HuH-7 (cell line): ENCODE measurements around the gene PAPLN.

Experiments
- DNase-seq: peaks from one replicate; pipeline ENCODE4 v3.0.0; 2011; ENCODE audit warnings: low spot score

The PAPLN gene

DNA sequence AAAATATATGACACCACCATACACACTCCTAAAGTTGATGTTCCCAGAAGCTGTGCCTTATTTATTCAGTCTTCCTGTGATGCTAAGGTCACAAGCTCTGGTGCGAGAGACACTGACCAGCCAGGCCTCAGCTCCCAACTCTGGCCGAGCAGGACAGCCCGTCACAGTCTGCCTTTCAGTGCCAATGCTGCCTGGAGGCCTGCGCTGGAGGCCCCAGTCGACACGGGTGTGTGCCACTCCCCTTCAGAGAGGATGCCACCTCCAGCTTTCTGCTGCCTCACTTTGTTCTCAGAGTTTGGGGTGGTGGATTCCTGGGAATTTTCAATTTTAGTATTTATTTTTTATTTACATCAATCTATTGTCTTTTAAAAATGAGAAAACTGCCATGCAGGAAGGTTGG is 7.3 kb upstream of the PAPLN start:
- no peak for DNase-seq

DNA sequence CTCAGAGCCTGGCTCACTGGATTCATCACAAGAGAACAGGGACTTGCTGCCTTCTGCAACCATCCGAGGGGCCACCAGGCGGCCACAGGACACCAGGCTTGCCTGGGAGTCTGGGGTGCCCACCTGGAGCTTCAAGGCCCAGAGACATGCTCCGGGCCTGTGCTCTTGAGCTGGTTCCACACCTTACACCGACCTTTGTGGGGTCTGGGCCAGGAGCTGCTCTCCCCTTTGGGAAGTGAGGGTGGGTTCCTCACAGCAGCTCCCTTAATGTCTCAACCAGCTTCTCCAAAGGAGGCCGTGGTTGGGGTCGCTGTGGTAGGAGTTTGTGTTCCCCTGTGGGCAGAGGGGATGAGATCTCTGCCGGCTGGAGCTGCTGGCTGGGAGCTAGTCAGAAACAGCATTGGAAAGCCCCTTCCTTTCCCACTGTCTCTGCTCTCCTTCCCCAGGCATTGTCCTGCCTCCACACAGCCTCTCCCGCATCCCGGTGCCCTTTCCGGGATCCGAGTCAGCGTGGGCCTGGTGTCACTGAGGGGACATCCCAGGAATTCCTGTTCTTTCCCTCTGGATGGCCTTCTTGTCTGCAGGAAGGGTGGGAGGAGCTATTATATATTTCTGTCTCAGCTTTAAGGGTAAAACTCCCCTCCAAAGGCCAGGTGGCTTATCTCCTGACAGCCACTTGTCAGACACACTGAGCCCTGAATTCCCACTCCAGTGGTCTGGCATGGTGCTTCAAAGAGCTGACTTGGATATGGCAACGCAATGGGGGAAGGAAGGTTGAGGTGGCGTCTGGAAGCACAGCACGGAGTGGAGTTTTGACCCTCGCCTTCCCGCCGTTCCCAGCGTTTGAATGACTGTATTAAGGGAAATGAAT is 5.1 kb upstream of the PAPLN start:
- DNase-seq, result peak; percentile 76

GRCh38 chr14:73232984-73233383 is 4.3 kb upstream of the PAPLN start:
- DNase-seq, result no peak

GRCh38 chr14:73233564-73233963 is 3.7 kb upstream of the PAPLN start:
- no peak for DNase-seq

- DNase-seq, result no peak
Measured at GRCh38 chr14:73234029-73234428, 3.3 kb upstream of the PAPLN start.

DNA sequence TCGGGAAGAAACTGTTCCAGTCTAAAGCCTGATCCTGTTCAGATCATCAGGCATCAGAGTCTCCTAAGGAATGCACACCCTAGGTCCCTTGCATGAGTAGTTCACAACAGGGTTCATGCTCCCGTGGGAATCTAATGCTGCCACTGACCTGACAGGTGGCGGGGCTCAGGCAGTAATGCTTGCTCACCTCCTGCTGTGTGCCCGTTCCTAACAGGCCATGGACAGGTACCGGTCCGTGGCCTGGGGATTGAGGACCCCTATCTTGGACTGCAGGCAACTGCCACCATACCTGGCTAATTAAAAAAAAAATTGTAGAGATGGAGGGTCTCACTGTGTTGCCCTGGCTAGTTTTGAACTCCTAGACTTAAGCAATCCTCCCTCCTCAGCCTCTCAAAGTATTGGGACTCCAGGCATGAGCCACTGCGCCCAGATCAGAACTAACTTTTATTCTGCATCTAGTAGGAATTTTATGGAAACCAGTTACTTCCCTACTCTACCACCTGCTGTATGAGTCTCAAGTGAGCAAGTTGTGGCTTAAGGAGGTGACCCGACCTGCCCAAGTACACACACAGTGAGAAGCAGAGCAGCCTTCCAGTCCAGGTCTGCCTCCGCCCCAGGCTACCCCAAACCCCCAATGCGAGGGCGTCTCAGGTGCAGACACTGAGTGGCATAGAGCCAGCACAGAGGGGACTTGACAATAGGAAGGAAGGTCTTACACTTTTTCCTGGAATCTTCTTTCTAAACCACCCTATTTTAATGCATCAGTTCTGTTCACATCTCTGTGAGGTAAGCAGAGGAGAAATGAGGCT is 2.5 kb upstream of the PAPLN start:
- no peak for DNase-seq

DNA sequence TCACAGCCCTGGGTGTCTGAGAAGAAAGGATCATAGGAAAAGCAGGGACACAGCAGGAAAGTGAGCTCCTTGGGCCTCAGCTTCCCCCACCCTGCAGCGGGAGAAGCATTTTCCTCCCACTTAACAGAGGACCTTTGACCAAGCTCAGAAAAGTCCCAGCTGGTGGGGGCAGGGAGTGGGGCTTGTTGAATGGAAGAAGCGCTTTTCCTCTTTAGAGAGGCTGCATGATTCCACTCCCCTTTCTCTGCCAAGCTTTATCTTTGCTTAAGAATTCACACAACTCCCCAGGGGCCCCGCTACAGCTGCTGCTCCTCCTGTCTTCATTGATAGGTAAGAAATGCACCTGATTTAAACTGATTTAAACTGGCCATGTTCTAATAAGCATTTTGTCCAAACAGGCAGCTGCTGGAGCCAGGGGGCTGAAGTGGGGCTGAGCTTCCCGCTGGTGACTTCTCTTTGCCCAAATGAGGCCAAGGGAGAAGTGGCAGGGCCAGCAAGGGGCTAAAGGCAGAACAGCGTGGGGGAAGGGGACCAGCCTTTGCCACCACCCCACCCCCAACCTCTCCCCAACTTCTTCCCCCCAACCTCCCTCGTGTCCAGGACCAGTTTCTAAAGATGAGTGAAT is 1.7 kb upstream of the PAPLN start:
- DNase-seq, result peak; percentile 12

GRCh38 chr14:73236157-73236556 is 1.1 kb upstream of the PAPLN start:
- DNase-seq, result no peak

DNA sequence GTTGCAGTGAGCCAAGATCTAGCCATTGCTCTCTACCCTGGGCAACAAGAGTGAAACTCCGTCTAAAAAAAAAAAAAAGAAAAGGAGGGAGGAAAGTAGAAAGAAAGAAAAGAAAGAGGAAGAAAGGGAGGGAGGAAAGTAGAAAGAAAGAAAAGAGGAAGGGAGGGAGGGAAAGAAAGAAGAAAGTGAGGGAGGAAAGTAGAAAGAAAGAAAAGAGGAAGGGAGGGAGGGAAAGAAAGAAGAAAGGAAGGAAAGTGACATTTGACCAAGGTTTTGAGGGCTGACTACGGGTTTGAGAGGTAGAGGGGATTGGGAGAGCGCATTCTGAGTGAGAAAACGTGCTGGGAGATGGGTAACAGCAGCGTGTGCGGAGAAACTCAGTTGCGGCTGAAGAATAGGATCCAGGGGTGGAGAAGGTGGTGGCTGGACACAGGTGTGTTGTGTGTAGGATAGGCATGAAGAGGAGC is 521 bp upstream of the PAPLN start:
- DNase-seq, result no peak

- DNase-seq, result peak; percentile 61
Measured at GRCh38 chr14:73237786-73238423, 599 bp downstream of the PAPLN start.

DNA sequence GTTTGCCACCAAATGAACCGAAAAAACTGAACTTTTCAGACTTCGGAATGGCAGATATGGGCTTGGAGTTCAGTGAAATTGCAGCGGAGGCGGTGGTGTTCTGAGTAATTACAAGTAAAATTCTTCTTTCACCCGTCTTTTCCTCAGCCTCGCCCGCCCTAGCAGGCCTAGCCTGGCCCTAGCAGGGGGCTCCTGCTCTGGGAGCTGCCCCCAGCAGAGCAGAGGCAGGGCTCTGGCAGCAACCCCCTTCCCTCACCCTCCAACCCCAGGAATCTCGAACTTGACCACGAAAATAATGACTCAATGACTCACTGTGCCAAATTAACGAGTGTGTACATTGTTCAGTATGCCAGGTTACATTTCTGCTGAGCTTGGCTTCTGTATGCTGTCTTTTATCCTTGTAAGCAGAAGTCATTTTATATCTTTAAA is 1.1 kb downstream of the PAPLN start:
- no peak for DNase-seq

DNA sequence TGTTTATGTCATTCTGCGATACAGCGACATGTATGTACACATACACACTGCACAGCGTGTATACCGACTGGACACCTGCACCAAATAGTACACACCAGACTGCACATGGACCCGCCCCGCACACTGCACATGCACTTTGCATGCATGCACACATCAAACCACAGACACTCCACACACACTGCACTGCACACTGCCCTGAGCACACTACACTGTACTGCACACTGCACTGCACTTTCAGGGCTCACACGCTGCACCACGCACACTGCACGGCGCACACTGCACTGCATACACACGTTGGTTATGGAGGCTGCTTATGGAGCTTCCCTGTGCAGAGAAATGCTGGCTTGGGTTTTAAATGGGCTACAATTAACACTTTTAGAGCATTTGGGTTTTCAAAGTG is 1.6 kb downstream of the PAPLN start:
- DNase-seq, result peak; percentile 5

- DNase-seq, result peak; percentile 5
Measured at GRCh38 chr14:73239393-73240241, 2.3 kb downstream of the PAPLN start.

GRCh38 chr14:73240816-73241480 is 3.6 kb downstream of the PAPLN start:
- DNase-seq, result no peak

- DNase-seq, result peak; percentile 6
Measured at GRCh38 chr14:73241481-73242165, 4.3 kb downstream of the PAPLN start.

- DNase-seq, result peak; percentile 9
Measured at GRCh38 chr14:73242357-73242901, 5.1 kb downstream of the PAPLN start.

- DNase-seq, result no peak
Measured at GRCh38 chr14:73243341-73243740, 6.0 kb downstream of the PAPLN start.

- no peak for DNase-seq
Measured at GRCh38 chr14:73243748-73244147, 6.4 kb downstream of the PAPLN start.

GRCh38 chr14:73244541-73245290 is 7.4 kb downstream of the PAPLN start:
- no peak for DNase-seq
